Measurements from ENCODE around the gene SUCLG2.

GRCh38 chr3:67550541-67550940 lies 103.9 kb downstream of the SUCLG2 start:
- no peak for TF ChIP-seq BACH2 (CRISPR knock-in tag; IDR thresholded peaks at IDR 0.05; ENCODE audit: borderline replicate concordance)
- TF ChIP-seq ESRRG (CRISPR knock-in tag; IDR thresholded peaks at IDR 0.05), result no peak
- no peak for TF ChIP-seq PATZ1 (CRISPR knock-in tag; IDR thresholded peaks at IDR 0.05; ENCODE audit: borderline replicate concordance)

Data from SK-N-SH treated with all-trans-retinoic acid at 6 μM for 48 hours (cell line).